ENCODE data around the gene BOLA2B.
"Not testable (repeated sequence)": the region's sequence is repeated elsewhere in the genome, so short reads cannot be mapped to it uniquely, and the experiment has no call there.

The BOLA2B gene

GRCh38 chr16:30185683-30186421 is 7.6 kb downstream of the BOLA2B start:
- DNase-seq (ENCODE audit: low read depth, low spot score): peak; percentile 96
- peak overlapping the region; percentile 99 for H3K4me3 ChIP-seq (ENCODE audit: low read length)

- H3K4me3 ChIP-seq (ENCODE audit: low read length): peak overlapping the region; percentile 99
- DNase-seq (ENCODE audit: low read depth, low spot score): no peak
Measured at GRCh38 chr16:30184891-30185682, 8.4 kb downstream of the BOLA2B start.

GRCh38 chr16:30184096-30184890 is 9.2 kb downstream of the BOLA2B start:
- peak; percentile 63 for DNase-seq (ENCODE audit: low read depth, low spot score)
- peak overlapping the region; percentile 99 for H3K4me3 ChIP-seq (ENCODE audit: low read length)

- DNase-seq (ENCODE audit: low read depth, low spot score): peak; percentile 82
Measured at GRCh38 chr16:30183233-30184095, 10.0 kb downstream of the BOLA2B start, which contains the start of gene CORO1A. CORO1A (plus strand) TSS chr16:30183602; CDS start chr16:30185210, 1,608 bp downstream.

GRCh38 chr16:30180741-30181140 is 12.7 kb downstream of the BOLA2B start:
- no peak overlapping the region for H3K4me3 ChIP-seq (ENCODE audit: low read length)
- no peak for DNase-seq (ENCODE audit: low read depth, low spot score)

More at GRCh38 chr16:30183233-30184095, 10.0 kb downstream of the BOLA2B start, which contains the start of gene CORO1A:
- H3K4me3 ChIP-seq (ENCODE audit: low read length): peak within 1 kb of the TSS; percentile 99

- DNase-seq (ENCODE audit: low read depth, low spot score): no peak
- H3K4me3 ChIP-seq (ENCODE audit: low read length): no peak overlapping the region
Measured at GRCh38 chr16:30179931-30180330, 13.5 kb downstream of the BOLA2B start.

- DNase-seq (ENCODE audit: low read depth, low spot score): no peak
- H3K4me3 ChIP-seq (ENCODE audit: low read length): no peak overlapping the region
Measured at GRCh38 chr16:30179195-30179594, 14.3 kb downstream of the BOLA2B start.

- H3K4me3 ChIP-seq (ENCODE audit: low read length); DNase-seq (ENCODE audit: low read depth, low spot score): not testable (repeated sequence)
Measured at GRCh38 chr16:30176876-30177275, 16.6 kb downstream of the BOLA2B start.

- no peak for DNase-seq (ENCODE audit: low read depth, low spot score)
- H3K4me3 ChIP-seq (ENCODE audit: low read length): no peak overlapping the region
Measured at GRCh38 chr16:30173054-30173453, 20.4 kb downstream of the BOLA2B start.

GRCh38 chr16:30170145-30170544 is 23.3 kb downstream of the BOLA2B start:
- not testable (repeated sequence) for H3K4me3 ChIP-seq (ENCODE audit: low read length); DNase-seq (ENCODE audit: low read depth, low spot score)

- H3K4me3 ChIP-seq (ENCODE audit: low read length); DNase-seq (ENCODE audit: low read depth, low spot score): not testable (repeated sequence)
Measured at GRCh38 chr16:30169416-30169815, 24.1 kb downstream of the BOLA2B start.

- H3K4me3 ChIP-seq (ENCODE audit: low read length); DNase-seq (ENCODE audit: low read depth, low spot score): not testable (repeated sequence)
Measured at GRCh38 chr16:30168746-30169145, 24.7 kb downstream of the BOLA2B start.

- no peak overlapping the region for H3K4me3 ChIP-seq (ENCODE audit: low read length)
- peak; percentile 73 for DNase-seq (ENCODE audit: low read depth, low spot score)
Measured at GRCh38 chr16:30166202-30166902, 27.1 kb downstream of the BOLA2B start.

GRCh38 chr16:30163538-30163937 is 29.9 kb downstream of the BOLA2B start:
- DNase-seq (ENCODE audit: low read depth, low spot score): no peak

GRCh38 chr16:30157214-30157613 is 36.3 kb downstream of the BOLA2B start:
- no peak overlapping the region for H3K4me3 ChIP-seq (ENCODE audit: low read length)
- DNase-seq (ENCODE audit: low read depth, low spot score): no peak

More at GRCh38 chr16:30163538-30163937, 29.9 kb downstream of the BOLA2B start:
- no peak overlapping the region for H3K4me3 ChIP-seq (ENCODE audit: low read length)

- H3K4me3 ChIP-seq (ENCODE audit: low read length): no peak overlapping the region
- DNase-seq (ENCODE audit: low read depth, low spot score): no peak
Measured at GRCh38 chr16:30155188-30155587, 38.3 kb downstream of the BOLA2B start.

- no peak for DNase-seq (ENCODE audit: low read depth, low spot score)
- H3K4me3 ChIP-seq (ENCODE audit: low read length): no peak overlapping the region
Measured at GRCh38 chr16:30152517-30152916, 40.9 kb downstream of the BOLA2B start.

GRCh38 chr16:30151091-30151490 is 42.4 kb downstream of the BOLA2B start:
- H3K4me3 ChIP-seq (ENCODE audit: low read length): no peak overlapping the region
- DNase-seq (ENCODE audit: low read depth, low spot score): no peak
